ENCODE results near the gene TBC1D25.

Gene TBC1D25

GRCh38 chrX:48597353-48598264 lies 58.1 kb downstream of the TBC1D25 start, which contains the start of gene WDR13:
WDR13 (plus strand) TSS chrX:48597492; CDS start chrX:48597997, 505 bp downstream.
- no peak for TF ChIP-seq CTCF (IDR thresholded peaks at IDR 0.05; ENCODE audit: low read depth, low read length, missing control alignments)
- peak within 1 kb of the TSS; percentile 90 for H3K4me3 ChIP-seq (ENCODE audit: low read depth, low read length)
- DNase-seq (ENCODE audit: low read depth), result peak; percentile 78

GRCh38 chrX:48598614-48599013 lies 59.1 kb downstream of the TBC1D25 start:
- H3K4me3 ChIP-seq (ENCODE audit: low read depth, low read length), result no peak overlapping the region; the same call in 1 of the 2 replicates
- no peak for DNase-seq (ENCODE audit: low read depth)
- TF ChIP-seq CTCF (IDR thresholded peaks at IDR 0.05; ENCODE audit: low read depth, low read length, missing control alignments), result no peak

DNA sequence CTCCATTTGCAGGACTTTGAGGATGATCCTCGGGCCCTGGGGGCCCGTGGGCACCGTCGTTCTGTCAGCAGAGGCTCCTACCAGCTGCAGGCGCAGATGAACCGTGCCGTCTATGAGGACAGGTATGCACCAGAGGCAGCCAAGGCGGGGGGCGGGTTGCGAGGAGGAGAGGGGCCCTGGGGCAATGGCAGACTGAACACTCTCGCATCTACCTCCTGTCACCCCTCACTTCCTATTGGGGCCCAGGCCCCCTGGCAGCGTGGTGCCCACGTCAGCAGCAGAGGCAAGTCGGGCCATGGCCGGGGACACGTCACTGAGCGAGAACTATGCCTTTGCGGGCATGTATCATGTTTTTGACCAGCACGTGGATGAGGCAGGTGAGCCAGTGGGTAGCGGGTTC lies 59.8 kb downstream of the TBC1D25 start:
- no peak for DNase-seq (ENCODE audit: low read depth)
- no peak for TF ChIP-seq CTCF (IDR thresholded peaks at IDR 0.05; ENCODE audit: low read depth, low read length, missing control alignments)
- H3K4me3 ChIP-seq (ENCODE audit: low read depth, low read length), result no peak overlapping the region

- H3K4me3 ChIP-seq (ENCODE audit: low read depth, low read length), result no peak overlapping the region
- DNase-seq (ENCODE audit: low read depth), result no peak
- no peak for TF ChIP-seq CTCF (IDR thresholded peaks at IDR 0.05; ENCODE audit: low read depth, low read length, missing control alignments)
These were observed 60.7 kb downstream of the TBC1D25 start for GRCh38 chrX:48600226-48600625.

DNA sequence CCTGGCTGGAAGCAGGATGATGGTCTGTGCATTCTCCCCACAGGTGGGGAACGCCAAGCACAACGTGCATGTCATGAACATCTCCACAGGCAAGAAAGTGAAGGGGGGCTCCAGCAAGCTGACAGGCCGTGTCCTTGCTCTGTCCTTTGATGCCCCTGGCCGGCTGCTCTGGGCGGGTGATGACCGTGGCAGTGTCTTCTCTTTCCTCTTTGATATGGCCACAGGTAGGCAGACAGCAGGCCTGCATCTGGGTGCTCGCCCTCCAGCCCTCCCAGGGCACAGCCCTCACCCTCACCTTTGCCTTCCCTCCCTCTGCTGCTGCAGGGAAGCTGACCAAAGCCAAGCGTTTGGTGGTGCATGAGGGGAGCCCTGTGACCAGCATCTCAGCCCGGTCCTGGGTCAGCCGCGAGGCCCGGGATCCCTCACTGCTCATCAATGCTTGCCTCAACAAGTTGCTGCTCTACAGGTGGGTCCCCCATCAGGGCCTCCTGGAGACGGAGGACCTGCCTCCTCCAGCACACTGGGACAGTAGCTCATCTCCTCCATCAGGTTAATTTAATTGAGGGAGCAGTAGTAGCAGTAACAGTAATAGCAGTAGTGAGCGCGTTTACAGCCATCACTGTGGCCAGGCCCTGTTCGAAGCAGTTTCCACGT lies 62.4 kb downstream of the TBC1D25 start:
- no peak overlapping the region for H3K4me3 ChIP-seq (ENCODE audit: low read depth, low read length)
- DNase-seq (ENCODE audit: low read depth), result no peak
- TF ChIP-seq CTCF (IDR thresholded peaks at IDR 0.05; ENCODE audit: low read depth, low read length, missing control alignments), result no peak

DNA sequence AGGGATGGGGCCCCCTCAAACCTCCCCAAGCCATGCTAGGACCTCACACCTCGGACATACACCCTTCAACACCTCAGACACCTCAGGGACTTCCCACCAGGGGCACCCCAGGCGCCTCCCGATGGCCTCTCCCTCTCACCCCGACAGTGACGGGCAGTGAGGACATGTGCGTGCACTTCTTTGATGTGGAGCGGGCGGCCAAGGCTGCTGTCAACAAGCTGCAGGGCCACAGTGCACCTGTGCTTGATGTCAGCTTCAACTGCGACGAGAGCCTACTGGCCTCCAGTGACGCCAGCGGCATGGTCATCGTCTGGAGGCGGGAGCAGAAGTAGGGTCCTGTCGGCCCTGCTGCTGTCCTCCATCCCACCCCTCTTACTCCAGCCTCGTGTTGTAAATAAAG lies 65.2 kb downstream of the TBC1D25 start:
- DNase-seq (ENCODE audit: low read depth), result no peak
- no peak overlapping the region for H3K4me3 ChIP-seq (ENCODE audit: low read depth, low read length)
- TF ChIP-seq CTCF (IDR thresholded peaks at IDR 0.05; ENCODE audit: low read depth, low read length, missing control alignments), result no peak
